Uterus (tissue), 4 donors: ENCODE measurements around the gene STX1B. TPM values are rescaled to one million over a fixed set of nuclear protein-coding genes. Genes with fewer than 3 reads are reported as not detected.

ENCODE experiments used
- DNase-seq, 2 donors: peaks; one replicate each; pipeline ENCODE4 v3.0.0-alpha.2; 2019 to 2020
- H3K27ac ChIP-seq, 2 donors: fragments of 200-600 bp; sonication (generic); 1 replicate in 1 of 2; 2 replicates in 1 of 2; pipeline ENCODE4 v1.5.1; 2016 to 2018
- H3K27me3 ChIP-seq, 2 donors: fragments of 200-600 bp; sonication (generic); one replicate each; pipeline ENCODE4 v1.5.1; 2018 to 2019; ENCODE audit warnings: control low read depth in 1 of 2
- H3K36me3 ChIP-seq, 2 donors: fragments of 200-600 bp; sonication (generic); one replicate each; pipeline ENCODE4 v1.5.1; 2019; ENCODE audit warnings: control low read depth in 1 of 2
- H3K4me1 ChIP-seq, 2 donors: fragments of 200-600 bp; sonication (generic); one replicate each; pipeline ENCODE4 v1.5.1; 2018 to 2019; ENCODE audit warnings: control low read depth in 1 of 2
- H3K4me3 ChIP-seq, 2 donors: fragments of 200-600 bp; sonication (generic); 1 replicate in 1 of 2; 2 replicates in 1 of 2; pipeline ENCODE4 v1.5.1; 2018 to 2019; ENCODE audit warnings: mild to moderate bottlenecking in 1 of 2
- H3K9me3 ChIP-seq, 2 donors: fragments of 200-600 bp; sonication (generic); one replicate each; pipeline ENCODE4 v1.5.1; 2019; ENCODE audit warnings: control low read depth in 1 of 2
- POLR2A ChIP-seq, 2 donors: fragments of 450-650 bp; IDR thresholded peaks; one replicate each; pipeline ENCODE4 v1.6.1; 2016; ENCODE audit warnings: antibody characterized with exemption in 2 of 2, mild to moderate bottlenecking in 1 of 2, moderate library complexity in 1 of 2
- intact Hi-C: fragments of 100-400 bp; cut with DNase I; formaldehyde crosslinking; loops from one replicate; pipeline ENCODE4 v1.15.1; 2023; ENCODE audit warnings: low total_unique reads
- total RNA-seq, 4 donors: library from RNA; depleted of rRNA in 3 of 4; stranded (reverse); fragments of >200 nt in 3 of 4; gene quantifications; one replicate each; pipeline versions ENCODE4 v1.1.0 to v1.2.4, GENCODE V29; 2014 to 2023
- TF ChIP-seq, protein P1 (sequence below), 4 experiments: fragments of 200-600 bp in 2 of 4; fragments of 450-650 bp in 2 of 4; sonication (generic) in 2 of 4; IDR thresholded peaks; one replicate each; pipeline ENCODE4 v1.5.1; 2016 to 2019; ENCODE audit warnings: antibody characterized with exemption in 4 of 4, mild to moderate bottlenecking in 2 of 4, moderate library complexity in 1 of 4
- donor health status: DM: yes; HTN: yes; CAD: no.

The STX1B gene
- total RNA-seq, 4 donors from 2014 or later, result 0.88 to 2.6 (median 2.5) TPM

DNA sequence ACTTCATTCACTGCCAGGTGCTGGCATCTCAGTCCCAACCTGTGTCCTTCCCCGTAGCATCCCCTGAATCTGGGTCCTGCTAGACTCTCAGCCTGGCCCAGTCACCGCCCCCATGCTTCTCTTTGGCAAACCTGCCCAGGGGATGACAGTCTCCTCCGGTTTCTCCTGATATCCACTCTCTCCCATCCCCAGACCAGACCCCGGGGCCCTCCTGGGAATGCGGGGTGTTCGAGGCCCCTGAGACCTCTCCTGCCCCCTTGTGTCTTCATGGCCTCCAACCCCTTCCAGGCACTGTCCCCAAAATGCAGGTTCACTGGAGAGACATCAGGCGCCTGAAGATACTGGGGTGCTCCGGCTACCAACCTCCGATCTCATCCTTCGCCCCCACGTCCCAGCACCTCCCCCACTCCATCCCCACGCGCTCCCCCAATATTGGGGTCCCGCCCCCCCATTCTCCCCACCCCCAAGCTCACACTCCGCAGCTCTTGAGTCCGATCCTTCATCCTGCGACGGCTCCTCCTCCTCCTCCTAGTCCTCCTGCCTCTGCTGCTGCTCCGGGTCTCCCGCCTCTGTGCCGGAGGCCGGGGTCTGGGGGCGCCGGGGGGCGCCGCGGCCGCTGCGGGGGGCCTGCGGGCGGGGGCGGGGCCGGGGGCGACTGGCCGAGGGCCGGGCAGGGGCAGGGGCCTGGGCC lies 399 bp downstream of the STX1B start:
- Histone ChIP-seq H3K27ac (no peak overlapping the region), H3K36me3 (no peaks in the 10 kb centered on the region), H3K4me1 (no peaks in the 10 kb centered on the region), H3K4me3 (no peak overlapping the region), H3K9me3 (no peaks in the 10 kb centered on the region), H3K27me3 (peaks cover 0 to 6% of the 10 kb centered on the region in 2 donors)
- DNase-seq, result no peak
- intact Hi-C loops, result no loop called here
- no peak for TF ChIP-seq POLR2A (IDR thresholded peaks at IDR 0.05)
- TF ChIP-seq, protein P1, sequence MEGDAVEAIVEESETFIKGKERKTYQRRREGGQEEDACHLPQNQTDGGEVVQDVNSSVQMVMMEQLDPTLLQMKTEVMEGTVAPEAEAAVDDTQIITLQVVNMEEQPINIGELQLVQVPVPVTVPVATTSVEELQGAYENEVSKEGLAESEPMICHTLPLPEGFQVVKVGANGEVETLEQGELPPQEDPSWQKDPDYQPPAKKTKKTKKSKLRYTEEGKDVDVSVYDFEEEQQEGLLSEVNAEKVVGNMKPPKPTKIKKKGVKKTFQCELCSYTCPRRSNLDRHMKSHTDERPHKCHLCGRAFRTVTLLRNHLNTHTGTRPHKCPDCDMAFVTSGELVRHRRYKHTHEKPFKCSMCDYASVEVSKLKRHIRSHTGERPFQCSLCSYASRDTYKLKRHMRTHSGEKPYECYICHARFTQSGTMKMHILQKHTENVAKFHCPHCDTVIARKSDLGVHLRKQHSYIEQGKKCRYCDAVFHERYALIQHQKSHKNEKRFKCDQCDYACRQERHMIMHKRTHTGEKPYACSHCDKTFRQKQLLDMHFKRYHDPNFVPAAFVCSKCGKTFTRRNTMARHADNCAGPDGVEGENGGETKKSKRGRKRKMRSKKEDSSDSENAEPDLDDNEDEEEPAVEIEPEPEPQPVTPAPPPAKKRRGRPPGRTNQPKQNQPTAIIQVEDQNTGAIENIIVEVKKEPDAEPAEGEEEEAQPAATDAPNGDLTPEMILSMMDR (IDR thresholded peaks at IDR 0.05), result no peak

DNA sequence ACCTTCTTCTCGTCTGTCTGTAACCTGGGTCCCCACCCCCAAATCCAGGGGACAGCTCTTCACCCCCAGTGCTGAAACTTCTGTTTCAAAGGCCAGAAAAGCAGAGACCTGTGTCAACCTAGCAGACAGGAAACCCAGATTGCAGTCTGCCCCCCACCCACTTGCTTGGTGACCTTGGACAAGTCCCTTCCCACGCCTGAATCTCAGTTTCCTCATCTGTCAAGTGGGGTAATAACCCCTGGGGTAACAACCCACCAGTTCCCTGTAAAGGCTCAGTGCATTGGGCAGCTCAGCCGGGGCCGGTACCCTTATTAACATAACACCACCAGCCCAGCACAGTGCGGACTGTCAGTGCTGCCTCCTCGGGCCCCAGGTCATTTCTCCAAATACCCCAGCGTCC lies 1.3 kb downstream of the STX1B start:
- no peak overlapping the region for H3K4me3 ChIP-seq
- H3K4me1 ChIP-seq, result no peaks in the 10 kb centered on the region
- no peaks in the 10 kb centered on the region for H3K36me3 ChIP-seq
- no peak for TF ChIP-seq POLR2A (IDR thresholded peaks at IDR 0.05)
- TF ChIP-seq, protein P1 (IDR thresholded peaks at IDR 0.05), result no peak
- peaks cover 0 to 6% of the 10 kb centered on the region in 2 donors for H3K27me3 ChIP-seq
- no peaks in the 10 kb centered on the region for H3K9me3 ChIP-seq
- H3K27ac ChIP-seq, result no peak overlapping the region
- intact Hi-C loops, result no loop called here
- no peak for DNase-seq

- H3K4me3 ChIP-seq, result no peak overlapping the region
- no peaks in the 10 kb centered on the region for H3K9me3 ChIP-seq
- TF ChIP-seq, protein P1 (IDR thresholded peaks at IDR 0.05), result no peak
- TF ChIP-seq POLR2A (IDR thresholded peaks at IDR 0.05), result no peak
- intact Hi-C loops, result no loop called here
- no peak for DNase-seq
- H3K4me1 ChIP-seq, result no peaks in the 10 kb centered on the region
- no peak overlapping the region for H3K27ac ChIP-seq
- peaks cover 0 to 6% of the 10 kb centered on the region in 2 donors for H3K27me3 ChIP-seq
- H3K36me3 ChIP-seq, result no peaks in the 10 kb centered on the region
Observed at GRCh38 chr16:31008551-31008950, 1.9 kb downstream of the STX1B start.

DNA sequence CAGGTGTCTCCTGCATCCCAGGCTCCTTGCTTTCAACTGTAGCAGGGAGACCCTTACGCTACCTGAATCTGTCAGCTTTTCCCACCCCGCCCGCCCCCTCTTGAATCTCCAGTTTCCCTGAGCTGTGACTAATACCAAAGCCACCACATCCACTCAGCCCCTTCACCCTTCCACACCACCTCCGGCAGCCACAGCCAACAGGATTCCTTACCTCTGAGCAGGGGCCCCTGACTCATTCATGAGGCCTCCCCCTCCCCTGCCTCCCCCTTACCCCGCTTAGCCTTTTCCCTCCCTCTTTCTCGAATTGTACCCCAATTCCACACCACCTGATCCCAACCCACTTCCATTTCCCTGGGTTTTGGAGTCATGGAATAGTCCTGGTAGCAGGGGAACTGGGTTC lies 2.3 kb downstream of the STX1B start:
- Histone ChIP-seq H3K4me1 (no peaks in the 10 kb centered on the region), H3K4me3 (no peak overlapping the region), H3K36me3 (no peaks in the 10 kb centered on the region), H3K27me3 (peaks cover 0 to 6% of the 10 kb centered on the region in 2 donors), H3K27ac (no peak overlapping the region), H3K9me3 (no peaks in the 10 kb centered on the region)
- intact Hi-C loops, result no loop called here
- TF ChIP-seq, protein P1 (IDR thresholded peaks at IDR 0.05), result no peak
- TF ChIP-seq POLR2A (IDR thresholded peaks at IDR 0.05), result no peak
- DNase-seq, result no peak

DNA sequence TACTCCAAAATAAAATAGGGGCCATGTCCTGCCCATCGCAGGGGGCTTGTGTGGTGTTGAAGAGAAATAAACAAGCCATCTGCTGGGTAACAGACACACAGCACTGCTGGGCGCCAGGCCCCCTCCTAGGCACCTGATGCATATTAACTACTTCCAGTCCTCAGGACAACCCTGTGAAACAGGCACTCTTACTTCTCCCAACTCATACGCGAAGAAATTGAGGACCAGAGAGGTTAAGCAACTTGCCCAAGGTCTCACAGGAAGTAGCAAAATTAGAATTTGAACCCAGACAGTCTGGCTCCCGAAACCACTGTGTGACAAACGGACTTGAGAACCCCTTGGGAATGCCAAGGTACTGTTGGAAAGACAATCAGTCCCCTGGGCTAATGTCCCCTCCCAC lies 2.8 kb downstream of the STX1B start:
- no peak for TF ChIP-seq POLR2A (IDR thresholded peaks at IDR 0.05)
- TF ChIP-seq, protein P1 (IDR thresholded peaks at IDR 0.05), result no peak
- H3K4me1 ChIP-seq, result no peaks in the 10 kb centered on the region
- no peak overlapping the region for H3K27ac ChIP-seq
- H3K9me3 ChIP-seq, result no peaks in the 10 kb centered on the region
- intact Hi-C loops, result no loop called here
- H3K36me3 ChIP-seq, result no peaks in the 10 kb centered on the region
- peaks cover 0 to 6% of the 10 kb centered on the region in 2 donors for H3K27me3 ChIP-seq
- DNase-seq, result no peak
- H3K4me3 ChIP-seq, result no peak overlapping the region
